CD4-positive, alpha-beta T cell treated with Interferon alpha-2 for 1 hour (primary cell): ENCODE measurements around the gene PKP3.
"Not testable (repeated sequence)": the region's sequence is repeated elsewhere in the genome, so short reads cannot be mapped to it uniquely, and the experiment has no call there.

ENCODE experiments used
- DNase-seq, 2 donors: peaks; one replicate each; pipeline ENCODE4 v3.0.0-alpha.2; 2020 to 2022

PKP3 gene

DNA sequence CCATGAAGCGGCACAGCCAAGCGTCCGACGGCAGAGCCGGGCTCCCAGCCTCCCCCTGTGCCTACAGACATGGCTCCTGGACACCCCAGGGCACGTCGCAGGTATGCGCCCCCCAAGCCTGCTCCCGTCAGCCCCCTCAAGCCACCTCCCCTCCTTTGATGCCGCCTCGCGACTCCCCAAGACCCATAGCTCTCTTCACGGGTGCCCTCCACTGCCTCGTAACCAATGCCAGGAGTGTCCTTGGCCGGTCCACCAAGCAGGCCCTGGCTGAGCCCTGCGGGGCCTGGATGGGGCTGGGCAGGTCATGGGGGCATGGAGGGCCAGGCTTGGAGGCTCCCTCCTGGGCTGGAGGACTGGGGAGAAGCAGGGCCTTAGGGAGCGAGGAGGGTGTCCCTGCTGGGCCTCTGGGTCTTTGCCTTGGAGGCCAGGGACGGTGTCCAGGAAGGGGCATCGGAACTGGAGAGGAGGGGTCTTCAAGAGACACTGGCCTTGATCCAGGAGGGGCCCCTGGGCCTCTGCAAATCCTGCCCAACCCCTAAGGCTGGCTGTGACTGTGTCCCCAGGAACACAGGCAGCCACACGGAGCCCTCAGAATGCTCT is 38.6 kb downstream of the PKP3 start:
- DNase-seq, result no peak

- no peak for DNase-seq
Measured at GRCh38 chr11:433111-433510, 39.1 kb downstream of the PKP3 start.

GRCh38 chr11:433641-434040 is 39.6 kb downstream of the PKP3 start:
- DNase-seq, result no peak

GRCh38 chr11:434496-434895 is 40.5 kb downstream of the PKP3 start:
- DNase-seq, result no peak

DNA sequence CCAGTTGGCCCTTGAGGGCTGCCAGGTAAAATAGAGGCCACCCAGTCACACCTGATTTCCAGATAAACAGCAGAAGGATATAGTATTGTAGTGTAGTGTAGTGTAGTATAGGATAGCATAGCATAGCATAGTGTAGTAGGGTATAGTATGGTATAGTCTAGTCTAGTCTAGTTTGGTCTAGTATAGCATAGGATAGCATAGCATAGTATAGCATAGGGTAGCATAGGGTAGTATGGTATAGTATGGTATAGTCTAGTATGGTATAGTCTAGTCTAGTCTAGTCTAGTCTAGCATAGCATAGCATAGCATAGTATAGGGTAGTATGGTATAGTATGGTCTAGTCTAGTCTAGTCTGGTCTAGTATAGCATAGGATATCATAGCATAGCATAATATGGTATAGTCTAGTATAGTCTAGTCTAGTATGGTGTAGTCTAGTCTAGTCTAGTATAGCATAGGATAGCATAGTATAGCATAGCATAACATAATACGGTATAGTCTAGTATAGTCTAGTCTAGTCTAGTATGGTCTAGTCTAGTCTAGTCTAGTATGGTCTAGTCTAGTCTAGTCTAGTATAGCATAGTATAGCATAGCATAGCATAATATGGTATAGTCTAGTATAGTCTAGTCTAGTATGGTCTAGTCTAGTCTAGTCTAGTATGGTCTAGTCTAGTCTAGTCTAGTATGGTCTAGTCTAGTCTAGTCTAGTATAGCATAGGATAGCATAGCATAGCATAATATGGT is 41.2 kb downstream of the PKP3 start:
- DNase-seq, result not testable (repeated sequence)

DNA sequence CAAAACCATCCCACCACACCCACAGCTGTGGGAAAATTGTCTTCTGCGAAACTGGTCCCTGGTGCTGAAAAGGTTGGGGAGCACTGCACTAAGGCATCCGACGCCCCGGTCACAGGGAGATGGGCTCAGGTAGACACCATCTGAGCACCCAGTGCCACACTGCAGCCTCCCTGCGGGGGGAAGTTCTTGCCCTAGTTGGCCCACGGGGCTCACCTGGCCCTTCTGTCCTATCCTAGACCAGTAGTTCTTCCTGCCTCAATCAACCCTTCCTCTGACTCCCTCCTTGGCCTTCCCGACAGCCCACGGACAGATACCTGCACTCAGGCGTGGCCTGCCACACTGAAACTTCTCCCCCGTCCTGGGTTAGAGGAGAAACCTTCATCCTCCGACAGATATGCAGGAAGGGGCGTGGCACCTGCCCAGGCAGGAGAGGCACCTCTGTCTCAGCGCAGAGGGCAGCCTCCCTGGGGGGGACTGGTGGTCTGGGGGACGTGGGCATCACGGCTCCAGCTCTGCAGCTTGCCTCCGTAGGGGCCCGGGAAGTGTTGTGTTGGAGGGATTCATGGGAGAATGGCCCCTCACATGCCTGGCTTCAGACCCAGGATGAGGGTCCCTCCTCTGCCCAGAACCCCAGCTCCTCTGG is 43.3 kb downstream of the PKP3 start:
- DNase-seq, result no peak

- no peak for DNase-seq
Measured at GRCh38 chr11:438101-438844, 44.3 kb downstream of the PKP3 start.

DNA sequence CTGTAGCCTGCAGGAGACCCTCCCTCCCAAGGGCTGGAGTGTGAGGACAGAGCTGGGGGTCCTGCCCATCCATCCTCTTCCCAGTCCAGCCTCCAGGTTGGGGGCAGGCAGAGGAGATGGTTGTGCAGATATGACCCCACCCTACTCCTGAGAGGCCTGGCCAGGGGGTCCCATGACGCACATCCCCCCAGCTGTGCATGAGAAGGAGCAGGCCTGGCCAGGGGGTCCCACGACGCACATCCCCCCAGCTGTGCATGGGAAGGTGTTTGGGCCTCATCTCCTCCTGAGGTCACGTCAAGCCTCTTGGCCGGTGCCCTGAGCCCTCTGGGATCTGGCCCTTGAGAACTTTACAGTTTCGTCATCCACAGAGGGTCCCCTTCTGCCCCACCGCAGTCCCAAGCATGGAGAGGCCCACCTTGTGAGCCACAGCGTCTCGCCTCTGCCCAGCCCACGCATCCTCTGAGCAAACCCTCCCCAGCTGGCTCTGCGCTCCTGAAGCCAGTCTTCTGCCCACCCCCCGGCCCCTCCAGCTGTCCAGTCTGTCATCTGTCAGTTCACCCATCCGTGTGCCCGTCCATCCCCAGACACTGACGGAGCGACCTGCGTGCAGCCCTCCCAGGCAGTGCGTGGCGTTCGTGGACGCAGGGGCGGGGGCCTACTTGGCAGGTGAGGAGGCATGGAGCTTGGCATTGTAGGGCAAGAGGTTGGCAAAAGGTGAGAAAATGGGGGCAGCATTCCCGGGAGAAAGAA is 45.5 kb downstream of the PKP3 start:
- no peak for DNase-seq

DNA sequence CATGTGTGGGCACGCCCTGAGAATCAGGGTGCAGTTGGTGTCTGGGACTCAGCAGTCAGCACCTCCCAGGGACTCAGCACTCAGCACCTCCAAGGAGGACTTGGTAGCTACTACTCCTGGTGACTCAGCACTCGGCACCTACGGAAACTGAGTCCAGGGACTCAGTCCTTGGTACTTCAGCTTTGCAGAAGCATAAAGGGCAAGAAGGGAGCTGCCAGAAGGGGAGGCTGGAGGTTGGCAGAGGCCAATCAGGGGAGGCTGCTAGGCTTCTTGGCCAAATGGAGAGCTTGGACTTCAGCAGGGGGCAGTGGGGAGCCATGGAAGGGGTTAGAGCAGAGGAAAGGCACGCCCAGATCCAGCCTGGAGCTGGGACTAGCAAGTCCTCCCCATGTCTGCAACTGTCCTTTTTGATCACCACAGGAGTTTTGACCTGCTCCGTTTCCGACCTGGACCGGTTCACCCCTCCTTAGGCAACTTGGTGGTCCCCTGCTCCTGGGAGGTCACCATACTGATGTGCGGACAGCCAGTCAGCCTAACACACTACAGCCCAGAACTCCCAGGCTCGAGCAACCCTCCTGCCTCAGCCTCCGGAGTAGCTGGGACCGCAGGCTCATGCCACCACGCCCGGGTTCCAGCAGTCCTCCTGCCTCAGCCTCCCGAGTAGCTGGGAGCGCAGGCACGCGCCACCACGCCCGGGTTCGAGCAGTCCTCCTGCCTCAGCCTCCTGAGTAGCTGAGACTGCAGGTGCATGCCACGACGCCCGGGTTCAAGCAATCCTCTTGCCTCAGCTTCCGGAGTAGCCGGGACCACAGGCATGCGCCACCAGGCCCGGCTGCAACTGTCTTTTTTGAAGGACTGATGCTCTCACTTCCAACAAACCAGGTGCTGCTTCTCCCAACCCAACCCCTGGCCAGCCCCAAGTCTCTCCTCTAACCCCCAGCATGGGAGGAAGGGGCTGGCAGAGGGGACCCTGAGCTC is 46.3 kb downstream of the PKP3 start:
- DNase-seq, result no peak

DNA sequence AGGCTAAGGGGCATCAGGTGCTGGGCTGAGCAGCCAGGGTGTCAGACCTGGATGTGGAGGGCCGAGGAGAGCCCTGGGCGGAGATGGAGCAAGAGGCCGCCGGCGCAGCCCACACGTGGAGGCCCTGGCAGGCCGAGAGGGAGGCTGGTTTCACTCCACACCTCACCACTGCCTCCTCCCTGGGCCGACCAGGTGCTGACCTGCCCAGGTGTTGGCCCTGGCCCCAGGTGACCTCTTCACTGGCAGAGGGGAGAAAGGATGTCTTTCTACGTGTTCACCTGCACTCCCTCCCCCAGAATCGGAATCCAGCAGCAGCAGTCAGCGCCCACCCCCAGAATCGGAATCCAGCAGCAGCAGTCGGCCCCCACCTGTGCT is 47.0 kb downstream of the PKP3 start:
- DNase-seq, result no peak

DNA sequence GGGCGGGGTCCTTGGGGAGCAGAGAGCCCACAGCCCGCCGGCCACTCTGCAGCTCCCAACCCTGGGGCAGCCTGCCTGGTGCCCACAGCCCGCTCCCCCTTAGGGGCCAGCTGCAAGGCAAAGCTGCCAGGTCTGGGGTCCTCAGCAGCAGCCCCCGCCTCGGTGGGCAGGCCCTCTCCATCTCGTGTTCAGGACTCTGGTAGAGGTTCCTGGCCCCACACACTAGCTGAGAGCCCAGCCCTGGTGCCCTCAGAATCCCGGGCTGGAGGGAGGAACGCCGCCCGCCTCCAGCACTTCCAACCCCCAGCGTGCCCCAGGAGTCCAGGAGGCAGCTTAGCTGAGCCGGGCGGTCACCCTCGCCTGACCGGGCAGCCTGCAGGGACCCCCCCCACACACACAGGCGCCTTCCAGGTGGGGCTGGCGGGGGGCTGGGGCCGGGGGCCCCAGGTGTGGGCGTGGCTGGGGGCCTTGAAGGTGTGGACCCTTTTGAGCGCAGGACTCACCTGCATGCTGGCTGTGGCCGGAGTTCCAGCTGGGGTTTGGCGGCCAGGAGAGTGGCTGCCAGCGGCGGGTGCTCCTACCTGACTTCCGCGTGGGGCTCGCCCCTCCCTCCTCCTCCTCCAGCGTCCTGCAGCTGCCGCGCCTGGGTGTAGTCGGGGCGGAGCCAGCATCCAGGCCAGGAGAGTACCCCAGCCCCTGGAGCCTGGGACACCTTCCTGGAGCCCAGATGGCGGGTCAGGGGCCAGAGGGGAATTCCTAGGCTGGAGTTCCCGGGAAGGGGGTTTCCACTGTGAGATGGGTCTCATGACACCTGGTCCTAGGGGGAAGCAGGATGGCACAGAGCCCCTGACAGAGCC is 47.6 kb downstream of the PKP3 start, which contains the start of gene ANO9:
Gene ANO9, minus strand, starts transcription at position 594 of the 857 bp plus-strand sequence. Its CDS starts 85 bp downstream, at position 509.
- DNase-seq, result peak; percentile 44 to 72

GRCh38 chr11:442611-443081 is 48.6 kb downstream of the PKP3 start:
- DNase-seq, result no peak

GRCh38 chr11:443542-444199 is 49.7 kb downstream of the PKP3 start:
- DNase-seq, result no peak

- no peak for DNase-seq
Measured at GRCh38 chr11:444396-445144, 50.6 kb downstream of the PKP3 start.

DNA sequence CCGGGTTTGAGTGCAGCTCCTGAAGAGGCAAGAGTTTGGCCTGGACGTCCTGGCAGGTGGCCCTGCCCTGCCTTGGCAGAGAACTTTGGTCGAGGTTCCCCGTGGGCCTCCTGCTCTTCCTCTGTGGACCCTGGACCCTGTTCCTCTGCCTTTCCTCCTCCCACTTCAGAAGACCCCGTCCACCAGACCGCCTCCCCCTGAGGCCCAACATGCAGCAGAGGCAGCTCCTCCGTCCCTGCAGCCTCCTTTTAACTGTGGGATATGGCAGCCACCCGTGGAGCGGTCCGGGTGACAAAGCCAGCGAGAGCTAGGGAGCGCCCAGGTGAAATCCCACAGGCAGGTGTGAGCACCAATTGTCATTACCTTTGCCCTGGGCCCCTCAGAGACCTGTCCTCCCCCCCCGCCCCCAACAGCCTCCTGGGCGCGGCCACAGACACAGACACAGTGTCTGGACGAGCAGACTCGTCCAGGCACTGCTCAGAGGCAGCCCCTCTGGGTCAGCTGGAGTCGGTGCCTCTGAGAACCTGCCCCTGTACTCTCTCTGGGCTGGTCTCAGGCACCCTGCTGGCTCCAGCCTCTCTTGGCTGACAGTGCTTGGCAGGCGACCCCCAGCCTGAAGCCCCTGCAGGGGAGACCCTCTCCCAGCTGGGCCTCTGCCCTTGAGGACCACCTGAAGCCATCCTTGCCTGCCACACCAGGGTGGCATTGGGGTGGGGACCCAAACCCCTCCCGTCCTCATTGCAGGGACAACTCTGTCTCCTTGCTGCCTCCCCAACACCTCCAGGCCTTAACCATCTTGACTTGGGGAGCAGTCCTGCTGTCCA is 52.0 kb downstream of the PKP3 start:
- no peak for DNase-seq

DNA sequence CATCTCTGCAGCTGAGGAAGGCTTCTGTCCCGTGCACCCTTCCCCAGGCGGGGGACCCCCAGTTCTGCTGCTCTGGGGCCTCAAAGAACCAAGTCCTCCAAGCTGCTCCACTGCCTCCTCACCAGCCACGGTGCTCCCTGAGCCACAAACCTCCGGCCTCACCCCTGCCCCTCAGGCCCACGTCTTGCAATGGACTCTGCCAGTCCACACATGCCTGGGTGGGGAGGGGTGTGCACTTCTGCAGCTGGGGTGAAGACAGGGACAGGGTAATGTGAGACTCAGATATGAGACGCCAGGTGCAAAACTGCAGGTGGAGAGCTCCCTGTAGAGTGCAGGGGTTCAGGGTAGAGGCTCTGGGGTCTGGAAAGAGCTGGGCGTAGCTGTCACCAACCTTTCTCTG is 52.9 kb downstream of the PKP3 start:
- DNase-seq, result no peak

- peak; percentile 92 to 96 for DNase-seq
Measured at GRCh38 chr11:447923-448731, 54.1 kb downstream of the PKP3 start.
